Hematopoietic multipotent progenitor cell treated with erythropoietin and hydrocortisone succinate and interleukin-3 and kit ligand, for 17 days (in vitro differentiated cells): Measurements from ENCODE around the gene LRIG3.
"Not testable (repeated sequence)": the region's sequence is repeated elsewhere in the genome, so short reads cannot be mapped to it uniquely, and the experiment has no call there.

Experiments used
- DNase-seq: peaks from one replicate; pipeline ENCODE4 v3.0.0-alpha.2; 2015; ENCODE audit warnings: low spot score

LRIG3 gene

DNA sequence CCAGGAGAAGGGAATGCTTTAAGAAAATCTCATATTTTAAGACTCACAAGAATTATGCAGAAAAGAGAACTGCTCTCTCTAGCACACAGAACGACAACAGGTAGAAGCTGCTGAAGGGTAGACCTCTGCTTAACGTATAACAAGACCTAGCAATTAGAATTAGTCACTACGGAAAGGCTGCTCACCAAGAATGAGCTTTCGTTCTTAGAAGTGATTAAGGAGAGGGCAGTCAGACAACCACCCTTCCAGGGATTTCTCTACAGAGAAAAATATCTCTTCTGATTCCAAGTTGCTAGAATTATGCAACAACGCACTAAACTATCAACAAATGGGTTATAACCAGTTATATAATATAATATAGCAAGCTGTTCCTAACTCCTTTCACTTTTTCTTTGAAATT, 18.6 kb downstream of the LRIG3 start:
- no peak for DNase-seq

DNA sequence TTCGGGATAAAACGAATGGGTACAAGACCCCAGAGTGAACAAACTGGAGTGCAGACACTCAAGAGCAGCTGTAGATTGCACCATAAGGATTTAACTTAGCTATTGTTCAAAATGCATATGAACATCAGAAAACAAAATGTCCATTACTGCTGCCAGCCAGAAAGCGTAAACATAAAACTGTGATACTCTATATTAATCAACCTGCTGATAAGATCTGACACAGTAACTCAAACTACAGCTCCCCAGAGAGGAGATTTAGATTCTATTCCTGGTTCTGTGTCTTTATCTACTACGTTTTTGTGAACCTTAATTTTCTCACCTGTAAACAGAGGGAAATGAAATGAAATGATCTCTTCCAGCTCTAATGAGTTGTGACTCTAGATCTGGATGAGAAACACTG, 22.3 kb downstream of the LRIG3 start:
- no peak for DNase-seq

DNA sequence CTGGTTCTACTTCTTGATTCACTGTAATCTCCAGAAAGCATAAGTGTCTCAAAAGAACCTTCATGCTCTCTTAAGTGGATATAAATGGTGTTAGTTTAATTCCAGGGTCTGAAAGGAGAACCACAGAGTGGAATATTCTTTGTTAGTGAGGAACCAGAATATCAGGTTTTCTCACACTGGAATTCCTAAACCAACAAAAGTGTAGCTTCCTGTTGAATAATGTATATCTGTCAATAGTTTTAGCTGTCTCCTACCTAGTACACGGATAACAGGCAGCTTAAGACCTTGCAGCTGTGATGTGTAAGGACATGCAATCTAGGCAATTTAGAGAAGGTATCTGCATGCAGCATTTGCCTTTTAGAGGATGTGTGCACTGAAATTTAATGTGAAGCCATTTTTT, 24.0 kb downstream of the LRIG3 start:
- no peak for DNase-seq

DNA sequence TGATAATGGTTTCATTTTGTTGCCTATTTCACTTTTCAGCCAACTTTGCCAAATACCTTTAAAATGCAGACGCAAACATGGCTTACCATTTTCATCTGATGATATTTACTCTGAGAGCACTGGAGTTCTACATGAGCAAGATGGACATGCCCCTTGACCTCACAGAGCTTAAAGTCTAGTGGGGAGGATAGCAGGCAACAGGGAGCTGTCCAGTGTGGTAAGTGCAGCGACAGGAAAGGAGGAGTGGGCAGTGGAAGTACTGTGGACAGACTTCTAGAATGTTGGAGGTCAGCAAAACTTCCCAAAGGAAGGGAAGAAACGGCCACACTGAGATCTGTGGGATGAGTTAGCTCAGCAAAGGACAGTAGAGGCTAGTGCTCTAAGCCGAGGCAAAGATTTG, 25.3 kb downstream of the LRIG3 start:
- no peak for DNase-seq

DNA sequence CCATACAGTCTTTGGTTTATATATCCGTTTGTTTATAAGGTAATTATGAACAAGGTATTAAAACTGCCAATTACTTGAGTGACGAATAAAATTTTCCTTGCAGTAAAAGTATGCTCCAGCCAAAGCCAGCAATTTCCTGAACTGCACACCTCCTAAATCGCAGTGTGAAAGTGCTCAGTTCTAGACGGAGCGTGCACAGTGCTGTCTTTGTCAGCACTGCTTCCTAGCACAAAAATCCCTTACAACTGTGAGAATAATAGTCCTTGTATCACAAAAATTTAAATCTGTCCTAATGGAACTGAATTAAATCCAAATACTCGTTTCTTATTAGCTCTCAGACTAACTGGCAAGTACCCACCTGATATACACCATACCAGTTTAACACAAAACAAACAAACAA, 26.3 kb downstream of the LRIG3 start:
- DNase-seq: no peak

DNA sequence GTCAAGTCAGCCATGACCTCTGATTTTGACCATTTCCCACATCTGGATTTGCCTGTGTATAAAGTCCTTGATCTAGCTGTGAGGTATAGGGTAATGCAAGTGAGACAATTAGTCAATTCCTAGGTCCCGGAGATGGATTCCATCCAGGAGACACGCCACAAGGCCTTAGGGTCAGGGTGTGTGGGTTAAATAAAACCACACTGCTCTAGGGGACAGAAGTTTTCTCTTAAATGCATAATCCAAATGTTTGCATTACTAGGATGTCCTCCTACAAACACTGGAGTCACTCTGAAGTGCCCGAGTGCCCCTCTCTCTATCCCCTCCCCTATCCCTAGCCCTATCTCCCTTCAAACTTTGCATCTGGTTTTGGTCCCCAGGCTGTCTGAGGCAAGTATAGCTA, 26.8 kb downstream of the LRIG3 start:
- DNase-seq: no peak

DNA sequence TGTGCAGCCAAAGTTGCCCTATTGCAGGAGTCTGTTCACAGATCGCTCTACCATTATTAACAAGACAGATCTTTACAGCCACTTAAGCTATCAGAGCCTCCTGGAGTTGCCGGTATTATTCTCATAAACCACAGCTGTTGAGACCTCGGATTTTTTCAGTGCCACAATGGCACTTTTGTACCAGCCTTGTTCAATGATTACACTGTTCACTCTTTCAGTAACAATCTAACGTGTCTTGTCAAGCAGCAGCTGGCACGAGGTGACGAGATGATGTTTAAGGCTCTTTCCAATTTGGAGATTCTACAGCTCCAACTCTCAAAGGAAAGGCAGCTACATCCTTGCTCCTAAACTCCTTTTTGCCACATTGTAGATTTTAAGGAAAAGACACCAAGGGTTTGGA, 30.7 kb downstream of the LRIG3 start:
- no peak for DNase-seq

DNA sequence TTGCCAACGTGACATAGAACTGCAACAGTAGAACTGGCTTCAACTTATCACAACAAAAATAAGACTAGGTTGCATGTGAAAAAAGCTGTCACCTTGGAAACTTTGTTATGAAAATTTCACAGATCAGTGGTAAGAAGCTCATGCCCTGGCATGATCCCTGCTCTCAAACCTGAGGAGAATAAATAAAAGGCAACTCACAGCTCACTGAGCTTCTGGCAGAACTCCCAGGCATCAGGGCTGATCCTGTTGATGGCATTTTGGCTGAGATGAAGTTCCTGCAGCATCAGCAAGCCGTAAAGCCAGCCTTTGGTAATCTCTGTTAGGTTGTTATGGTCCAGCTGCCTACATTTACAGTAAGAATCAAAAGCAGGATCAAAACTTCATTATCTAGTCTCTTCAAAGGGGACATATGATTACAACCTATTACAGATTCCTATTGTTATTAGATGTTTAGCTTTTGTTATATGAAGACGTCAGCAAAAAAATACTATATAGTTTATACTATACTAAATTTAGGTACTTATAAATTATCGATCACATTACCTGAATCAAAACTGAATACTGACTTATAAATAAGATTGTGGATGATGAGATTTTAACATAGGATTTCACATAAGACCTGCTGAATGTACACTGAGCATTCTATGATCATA, 32.0 kb downstream of the LRIG3 start:
- no peak for DNase-seq

DNA sequence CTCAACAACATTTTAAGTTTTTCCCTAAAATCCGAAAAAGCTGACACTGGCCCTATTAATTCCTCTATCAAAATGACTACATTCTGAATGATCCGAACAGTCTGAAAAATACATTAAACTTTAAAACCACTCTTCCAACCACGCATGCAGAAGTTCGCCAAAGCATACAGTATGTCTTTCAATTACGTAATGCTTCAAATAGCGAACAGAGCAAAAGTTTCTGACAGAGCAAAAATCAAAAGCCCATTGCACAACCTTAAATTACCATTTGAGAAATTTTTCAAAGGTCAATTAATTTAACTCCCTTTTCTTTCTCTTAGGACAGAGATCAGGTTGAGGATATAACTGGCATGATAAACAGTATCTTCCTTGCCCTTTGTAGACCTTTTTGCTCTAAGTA, 33.2 kb downstream of the LRIG3 start:
- DNase-seq: no peak

DNA sequence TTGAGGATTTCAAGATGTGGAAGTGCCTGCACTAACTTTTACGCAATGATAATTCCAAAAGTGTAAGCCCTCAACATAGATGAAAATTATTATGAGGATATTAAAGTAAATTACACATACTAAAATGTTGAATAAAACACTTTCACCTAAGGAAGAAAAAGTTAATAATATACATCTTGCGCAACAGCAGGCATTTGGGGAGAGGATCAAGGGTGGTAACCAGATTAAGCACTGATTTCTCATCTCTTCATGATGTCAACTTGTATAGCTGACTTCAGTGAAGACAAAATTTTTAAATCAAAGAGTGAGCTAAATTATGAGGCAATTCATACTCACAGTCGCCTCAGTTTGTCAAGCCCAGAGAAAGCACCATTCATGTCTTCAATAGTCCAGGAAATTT, 33.8 kb downstream of the LRIG3 start:
- DNase-seq: no peak

DNA sequence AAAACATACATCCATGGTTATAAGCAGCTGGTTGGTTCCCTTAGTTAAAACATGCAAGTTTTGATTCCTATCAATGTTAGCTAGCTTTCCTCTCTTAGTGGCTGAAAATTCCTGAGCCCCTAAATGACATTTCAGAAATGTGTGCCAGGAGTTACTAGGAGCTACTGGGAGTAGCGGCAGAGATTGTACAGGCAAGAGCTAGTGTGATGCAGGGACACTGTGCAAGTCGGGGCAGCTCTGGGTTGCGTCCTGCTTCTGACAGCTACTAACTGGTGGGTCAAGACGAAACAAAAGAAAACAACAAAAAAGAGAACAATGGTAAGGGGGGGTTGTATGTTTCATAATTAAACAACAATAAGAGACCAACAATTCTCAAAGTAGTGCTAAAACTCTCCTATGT, 35.4 kb downstream of the LRIG3 start:
- no peak for DNase-seq

DNA sequence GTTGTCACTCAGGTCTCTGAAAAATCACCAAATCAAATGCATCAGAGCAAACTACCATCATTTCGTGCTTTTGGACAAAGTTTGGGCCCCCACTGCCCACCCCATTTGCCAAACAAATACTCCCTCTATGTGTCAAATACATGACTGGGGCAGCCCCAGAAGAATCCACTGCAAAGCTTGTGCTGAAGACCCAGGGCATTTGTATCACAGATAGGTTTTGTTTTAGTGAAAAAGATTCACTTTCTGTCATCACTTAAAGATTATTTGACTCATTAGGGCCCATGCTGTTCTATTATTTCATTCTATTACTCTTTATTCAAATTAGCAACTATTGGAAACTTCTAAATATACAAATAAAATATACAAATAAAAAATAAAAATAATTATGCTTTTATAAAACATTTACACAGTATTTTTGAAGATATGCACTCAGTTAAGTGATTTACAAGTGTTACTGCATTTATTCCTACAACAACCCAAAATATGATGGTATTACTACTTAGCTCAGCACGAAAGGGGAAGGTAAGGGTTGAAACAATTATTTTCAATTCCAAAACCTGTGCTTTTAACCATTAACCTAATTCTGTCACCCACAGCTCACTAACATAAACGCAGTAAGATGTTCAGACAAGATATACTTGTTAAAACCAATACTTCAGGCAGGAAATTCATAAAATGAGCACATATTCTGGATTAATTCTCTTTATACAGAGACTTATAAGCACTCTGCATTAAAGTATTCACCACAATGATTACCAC, 36.5 kb downstream of the LRIG3 start:
- no peak for DNase-seq

DNA sequence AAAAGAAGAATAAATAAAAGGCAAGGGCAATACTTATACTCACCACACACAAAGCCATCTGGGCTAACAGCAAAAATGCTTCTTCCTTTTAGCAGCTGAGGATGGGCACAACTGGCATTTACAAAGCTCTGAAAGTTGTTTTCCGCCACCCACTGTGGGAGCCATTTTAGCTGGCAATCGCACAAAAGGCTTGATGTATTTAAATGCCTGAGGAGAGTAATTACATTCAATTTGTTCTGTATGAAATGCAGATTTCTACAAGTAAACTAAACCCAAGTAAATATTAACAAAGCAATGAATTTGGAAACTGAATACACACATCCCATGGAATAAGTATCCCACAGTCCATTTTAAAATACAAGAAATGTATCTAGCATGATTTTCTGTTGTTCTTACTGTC, 37.5 kb downstream of the LRIG3 start:
- no peak for DNase-seq

DNA sequence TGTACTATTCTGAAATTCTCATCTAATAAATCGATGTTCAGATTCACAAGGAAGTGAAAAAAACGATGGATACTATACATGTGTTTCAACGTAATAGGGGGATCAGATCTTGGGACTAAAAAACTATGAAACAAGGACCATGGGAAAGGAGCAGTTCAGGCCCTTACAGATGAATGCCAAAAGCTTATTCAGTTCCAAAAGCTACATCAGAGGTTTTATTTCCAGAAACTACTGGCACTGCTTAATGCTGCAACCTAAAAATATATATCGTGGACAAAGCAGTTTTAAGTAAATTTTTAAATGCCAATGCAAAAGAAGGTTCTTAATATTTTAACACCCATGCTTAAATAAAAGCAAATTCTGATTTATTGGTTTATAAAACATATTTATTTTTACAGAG, 38.5 kb downstream of the LRIG3 start:
- no peak for DNase-seq

DNA sequence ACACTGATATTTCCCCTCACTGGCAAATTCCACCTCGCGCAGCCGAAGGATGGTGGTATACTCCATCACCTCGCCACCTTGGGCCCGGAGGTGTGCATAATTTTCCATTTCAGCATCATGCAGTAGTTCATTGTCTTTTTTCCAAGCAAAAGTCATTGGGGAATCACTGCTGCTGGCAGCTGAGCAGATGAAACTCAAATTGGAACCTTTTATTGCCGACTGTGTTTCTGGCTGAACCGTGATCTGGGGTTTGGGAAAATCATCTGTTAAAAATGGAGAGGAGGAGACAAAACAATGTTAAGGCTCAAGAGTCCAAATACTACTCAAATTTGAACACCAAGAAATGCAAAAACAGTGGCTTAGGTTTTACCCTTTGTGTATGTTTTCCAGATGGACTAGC, 39.7 kb downstream of the LRIG3 start:
- DNase-seq: no peak

DNA sequence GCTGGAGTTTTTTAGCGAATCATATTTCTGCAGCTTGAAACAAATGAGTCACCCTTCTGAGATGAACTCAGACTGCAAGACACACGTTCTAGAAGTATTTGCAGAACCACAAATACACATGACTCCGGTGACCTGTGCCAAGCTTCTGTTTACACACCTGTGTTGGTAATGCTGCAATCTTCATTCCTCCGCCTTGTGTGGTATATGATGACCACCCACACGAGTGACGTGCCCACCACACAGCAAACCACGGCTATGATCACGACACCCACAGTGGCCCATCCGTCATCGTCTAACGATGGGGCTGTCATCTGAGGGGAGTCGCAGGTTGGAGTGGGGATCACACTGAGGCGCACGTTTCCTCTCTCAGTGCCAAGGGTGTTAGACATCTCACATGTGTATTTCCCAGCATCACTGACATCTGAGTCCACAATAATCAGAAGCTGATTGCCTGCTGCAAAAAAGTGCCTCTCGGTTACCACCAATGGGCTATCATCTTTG, 43.0 kb downstream of the LRIG3 start:
- no peak for DNase-seq

DNA sequence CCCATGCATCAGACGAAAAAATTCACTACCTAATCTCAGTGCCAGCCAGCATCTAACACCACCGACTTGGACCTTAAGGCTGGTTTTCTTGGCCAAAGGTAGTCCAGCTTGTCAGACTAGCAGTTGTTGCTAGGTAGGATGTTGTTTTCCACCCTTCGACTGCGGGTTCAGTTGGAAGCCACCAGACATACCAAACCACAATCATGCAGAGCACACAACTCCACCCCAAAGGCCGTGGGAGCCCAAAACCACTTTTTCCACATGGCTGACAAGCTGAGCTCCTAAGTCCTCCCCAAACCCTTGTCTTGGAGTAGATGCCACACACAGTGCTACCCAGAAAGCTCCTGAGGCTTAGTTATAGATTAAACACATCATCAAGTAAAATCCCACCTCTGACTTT, 46.8 kb downstream of the LRIG3 start:
- no peak for DNase-seq

DNA sequence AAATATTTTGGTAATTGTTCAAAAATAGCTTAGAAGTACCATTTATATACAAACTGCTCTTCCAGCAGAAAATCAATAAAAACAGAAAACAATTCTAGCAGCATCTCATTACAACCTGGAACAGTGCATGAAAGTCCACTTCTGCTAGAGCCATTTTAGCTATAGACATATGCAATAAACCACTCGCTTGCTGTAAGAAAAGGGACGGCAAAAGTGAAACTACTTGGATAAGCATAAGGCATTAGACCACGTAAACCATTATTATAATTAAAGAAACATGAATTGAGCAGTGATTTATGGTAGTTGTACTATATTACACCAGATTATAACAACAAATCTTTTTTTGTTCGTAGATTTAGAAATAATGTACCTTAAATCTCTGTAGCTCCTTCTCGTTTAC, 48.7 kb downstream of the LRIG3 start:
- DNase-seq: no peak

DNA sequence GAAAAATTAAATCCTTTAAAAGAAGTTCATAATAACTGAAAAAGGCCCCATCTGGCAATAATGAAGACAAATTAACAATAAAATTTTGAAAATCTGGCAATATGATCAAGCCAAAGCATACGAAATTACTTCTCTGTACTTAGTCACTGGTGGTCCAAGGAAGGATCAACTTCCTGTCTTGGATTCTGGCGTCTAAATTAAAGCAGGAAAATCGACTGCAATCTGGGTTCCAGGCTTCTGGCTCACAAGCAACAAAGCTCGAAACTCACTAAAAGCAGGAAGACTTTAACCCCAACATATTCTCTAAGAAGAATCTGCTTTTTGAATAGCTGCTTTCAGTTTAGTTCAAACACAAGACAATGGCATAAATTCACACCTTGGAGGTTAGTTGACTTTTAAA, 49.7 kb downstream of the LRIG3 start:
- no peak for DNase-seq

DNA sequence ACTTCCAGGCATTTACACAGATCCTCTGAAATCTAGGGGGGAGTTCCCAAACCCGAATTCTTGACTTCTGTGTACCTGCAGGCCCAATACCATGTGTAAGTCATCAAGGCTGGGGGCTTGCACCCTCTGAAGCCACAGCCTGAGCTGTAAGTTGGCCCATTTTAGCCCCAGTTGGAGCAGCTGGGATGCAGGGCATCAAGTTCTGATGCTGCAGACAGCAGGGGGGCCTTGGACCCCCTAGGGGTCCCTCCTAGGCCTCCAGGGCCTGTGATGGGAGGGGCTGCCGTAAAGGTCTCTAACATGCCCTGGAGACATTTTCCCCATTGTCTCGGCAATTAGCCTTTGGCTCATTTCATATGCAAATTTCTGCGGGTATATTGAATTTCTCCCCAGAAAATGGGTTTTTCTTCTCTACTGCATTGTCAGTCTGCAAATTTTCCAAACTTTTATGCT, 59.5 kb downstream of the LRIG3 start:
- no peak for DNase-seq

DNA sequence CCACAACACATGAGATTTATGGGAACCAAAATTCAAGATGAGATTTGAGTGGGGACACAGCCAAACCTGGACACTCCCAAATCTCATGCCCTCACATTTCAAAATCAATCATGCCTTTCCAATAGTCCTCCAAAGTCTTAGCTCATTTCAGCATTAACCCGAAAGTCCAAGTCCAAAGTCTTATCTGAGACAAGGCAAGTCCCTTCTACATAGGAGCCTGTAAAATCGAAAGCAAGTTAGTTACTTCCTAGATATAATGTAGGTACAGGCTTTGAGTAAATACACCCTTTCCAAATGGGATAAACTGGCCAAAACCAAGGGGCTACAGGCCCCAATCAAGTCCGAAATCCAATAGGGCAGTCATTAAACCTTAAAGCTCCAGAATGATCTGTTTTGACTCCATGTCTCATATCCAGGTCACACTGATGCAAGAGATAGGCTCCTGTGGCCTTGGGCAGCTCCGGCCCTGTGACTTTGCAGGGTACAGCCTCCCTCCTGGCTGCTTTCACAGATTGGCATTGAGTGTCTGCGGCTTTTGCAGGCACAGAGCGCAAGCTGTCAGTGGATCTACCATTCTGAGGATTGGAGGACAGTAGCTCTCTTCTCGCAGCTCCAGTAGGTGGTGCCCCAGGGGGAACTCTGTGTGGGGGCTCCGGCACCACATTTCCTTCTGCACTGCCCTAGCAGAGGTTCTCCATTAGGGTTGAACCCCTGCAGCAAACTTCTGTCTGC, 60.1 kb downstream of the LRIG3 start:
- no peak for DNase-seq

DNA sequence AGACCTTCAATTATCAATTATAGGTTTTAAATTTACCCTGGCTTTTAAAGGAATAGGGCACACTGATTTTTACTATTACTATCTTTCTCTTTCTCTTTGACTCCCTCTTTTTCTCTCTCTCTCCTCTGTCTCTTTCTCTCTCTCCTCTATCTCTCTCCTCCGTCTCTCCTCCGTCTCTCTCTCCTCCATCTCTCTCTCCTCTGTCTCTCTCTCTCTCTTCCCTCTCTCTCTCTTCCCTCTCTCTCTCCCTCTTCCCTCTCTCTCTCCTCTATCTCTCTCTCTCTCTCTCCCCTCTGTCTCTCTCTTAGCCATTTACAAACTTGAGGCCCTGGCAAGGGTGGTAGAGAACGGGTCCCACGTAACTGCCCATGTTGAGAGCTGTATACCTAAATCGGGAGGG, 62.3 kb downstream of the LRIG3 start:
- no peak for DNase-seq

DNA sequence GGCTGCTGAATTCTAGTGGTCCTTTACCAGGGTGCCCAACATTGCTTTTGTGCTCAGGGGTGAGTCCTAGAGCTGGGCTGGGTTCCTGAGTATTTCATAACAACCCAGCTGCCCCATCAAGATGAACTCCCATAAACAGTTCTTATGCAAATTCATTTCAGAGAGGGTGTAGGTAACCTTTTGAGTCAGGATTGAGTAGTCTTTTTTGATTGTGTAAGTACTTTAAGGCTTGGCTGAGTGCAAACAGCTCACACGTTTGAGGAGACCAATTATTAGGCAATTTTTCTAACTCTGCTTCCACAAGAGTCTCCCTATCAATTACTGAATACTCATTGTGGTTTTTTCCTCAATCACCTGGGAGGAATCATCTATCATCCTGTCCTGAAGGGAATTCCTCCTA, 63.1 kb downstream of the LRIG3 start:
- DNase-seq: not testable (repeated sequence)
